ENCODE data around the gene SASH1. TPM values are rescaled to one million over a fixed set of nuclear protein-coding genes. Genes with fewer than 3 reads are reported as not detected.

SASH1 gene
- total RNA-seq, 6 experiments from 2014 or later = 66.0 to 91.4 (median 88.4) TPM

GRCh38 chr6:148551226-148551625 lies 208.6 kb downstream of the SASH1 start:
- DNase-seq = no peak
- Mint-ChIP-seq H3K27ac (no peak overlapping the region), H3K9me3 (peaks cover 12% of the 10 kb centered on the region), H3K4me1 (ENCODE audit: low read depth) (peaks cover 31% of the 10 kb centered on the region), H3K4me3 (no peak overlapping the region), H3K36me3 (ENCODE audit: low read depth) (peaks cover 53% of the 10 kb centered on the region), H3K27me3 (ENCODE audit: insufficient read depth) (peaks cover 2% of the 10 kb centered on the region)
- TF ChIP-seq, protein P1, sequence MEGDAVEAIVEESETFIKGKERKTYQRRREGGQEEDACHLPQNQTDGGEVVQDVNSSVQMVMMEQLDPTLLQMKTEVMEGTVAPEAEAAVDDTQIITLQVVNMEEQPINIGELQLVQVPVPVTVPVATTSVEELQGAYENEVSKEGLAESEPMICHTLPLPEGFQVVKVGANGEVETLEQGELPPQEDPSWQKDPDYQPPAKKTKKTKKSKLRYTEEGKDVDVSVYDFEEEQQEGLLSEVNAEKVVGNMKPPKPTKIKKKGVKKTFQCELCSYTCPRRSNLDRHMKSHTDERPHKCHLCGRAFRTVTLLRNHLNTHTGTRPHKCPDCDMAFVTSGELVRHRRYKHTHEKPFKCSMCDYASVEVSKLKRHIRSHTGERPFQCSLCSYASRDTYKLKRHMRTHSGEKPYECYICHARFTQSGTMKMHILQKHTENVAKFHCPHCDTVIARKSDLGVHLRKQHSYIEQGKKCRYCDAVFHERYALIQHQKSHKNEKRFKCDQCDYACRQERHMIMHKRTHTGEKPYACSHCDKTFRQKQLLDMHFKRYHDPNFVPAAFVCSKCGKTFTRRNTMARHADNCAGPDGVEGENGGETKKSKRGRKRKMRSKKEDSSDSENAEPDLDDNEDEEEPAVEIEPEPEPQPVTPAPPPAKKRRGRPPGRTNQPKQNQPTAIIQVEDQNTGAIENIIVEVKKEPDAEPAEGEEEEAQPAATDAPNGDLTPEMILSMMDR (IDR thresholded peaks at IDR 0.05) = no peak

GRCh38 chr6:148556410-148556809 lies 213.8 kb downstream of the SASH1 start:
- DNase-seq = no peak
- peaks cover 23% of the 10 kb centered on the region for H3K36me3 Mint-ChIP-seq (ENCODE audit: low read depth)
- H3K4me1 Mint-ChIP-seq (ENCODE audit: low read depth) = peaks cover 14% of the 10 kb centered on the region
- peaks cover 12% of the 10 kb centered on the region for H3K9me3 Mint-ChIP-seq
- H3K27me3 Mint-ChIP-seq (ENCODE audit: insufficient read depth) = peaks cover 7% of the 10 kb centered on the region
- H3K27ac Mint-ChIP-seq = no peak overlapping the region
- TF ChIP-seq, protein P1 (IDR thresholded peaks at IDR 0.05) = no peak
- H3K4me3 Mint-ChIP-seq = no peak overlapping the region

DNA sequence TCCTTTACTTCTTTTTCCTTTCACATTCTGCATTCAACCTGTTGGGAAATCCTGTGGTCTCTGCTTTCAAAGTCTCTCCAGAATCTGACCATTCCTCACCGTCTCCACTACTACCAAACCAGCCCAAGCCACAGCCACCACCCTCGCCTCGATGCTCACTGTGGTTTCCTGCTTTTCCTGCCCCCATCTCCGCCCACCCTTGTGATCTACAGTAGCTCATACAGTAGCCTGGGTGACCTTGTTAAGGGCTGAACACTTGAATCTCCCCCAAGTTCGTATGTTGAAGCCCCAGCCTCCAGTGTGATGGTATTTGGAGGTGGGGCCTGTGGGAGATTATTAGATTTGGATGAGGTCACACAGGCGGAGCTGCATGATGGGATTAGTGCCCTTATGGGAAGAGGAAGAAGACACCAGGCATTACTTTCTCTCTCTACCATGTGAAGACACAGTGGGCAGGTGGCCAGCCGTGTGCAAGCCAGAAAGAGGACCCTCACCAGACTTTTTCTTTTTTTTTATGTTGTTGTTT lies 215.2 kb downstream of the SASH1 start:
- TF ChIP-seq, protein P1 (IDR thresholded peaks at IDR 0.05) = no peak
- Mint-ChIP-seq H3K27ac (no peak overlapping the region), H3K27me3 (ENCODE audit: insufficient read depth) (peaks cover 7% of the 10 kb centered on the region), H3K4me1 (ENCODE audit: low read depth) (peaks cover 14% of the 10 kb centered on the region), H3K36me3 (ENCODE audit: low read depth) (peaks cover 13% of the 10 kb centered on the region), H3K4me3 (no peak overlapping the region), H3K9me3 (peaks cover 12% of the 10 kb centered on the region)
- DNase-seq = no peak

DNA sequence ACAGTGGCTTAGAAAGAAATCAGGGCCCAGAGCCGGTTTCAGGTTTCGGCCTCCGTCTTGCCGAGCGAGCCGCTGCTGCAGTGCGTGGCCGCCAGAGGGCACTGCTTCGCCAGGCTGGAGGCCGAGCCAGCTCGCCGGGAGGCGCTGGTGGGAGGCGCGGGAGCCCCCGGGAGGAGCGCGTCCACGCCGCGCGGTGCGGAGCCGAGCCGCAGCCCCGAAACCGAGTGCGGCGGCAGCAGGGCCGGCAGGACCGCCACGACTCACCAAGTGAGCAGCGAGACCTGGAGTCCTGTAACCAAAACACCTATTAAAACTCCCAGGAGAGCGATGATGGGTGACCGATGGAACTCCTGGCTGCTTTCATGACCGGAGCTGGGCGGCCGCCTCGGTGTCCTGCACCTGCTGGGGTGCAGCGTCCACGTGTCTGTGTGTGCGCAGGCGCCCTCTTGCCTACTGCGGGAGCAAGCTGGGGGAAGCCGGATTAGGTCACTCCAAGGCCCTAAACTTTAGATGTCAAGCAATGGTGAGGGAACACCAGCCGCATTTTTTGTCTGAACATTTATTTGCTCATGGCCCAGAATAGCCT lies 217.3 kb downstream of the SASH1 start:
- peaks cover 7% of the 10 kb centered on the region for H3K27me3 Mint-ChIP-seq (ENCODE audit: insufficient read depth)
- H3K4me1 Mint-ChIP-seq (ENCODE audit: low read depth) = peaks cover 14% of the 10 kb centered on the region

GRCh38 chr6:148561629-148562028 lies 219.0 kb downstream of the SASH1 start:
- Mint-ChIP-seq H3K27me3 (ENCODE audit: insufficient read depth) (peaks cover 4% of the 10 kb centered on the region), H3K4me3 (no peak overlapping the region)
- no peak for DNase-seq

More for the DNA sequence above, 217.3 kb downstream of the SASH1 start:
- H3K27ac Mint-ChIP-seq = no peak overlapping the region
- peak overlapping the region; percentile 52 for H3K4me3 Mint-ChIP-seq
- H3K9me3 Mint-ChIP-seq = no peaks in the 10 kb centered on the region
- no peaks in the 10 kb centered on the region for H3K36me3 Mint-ChIP-seq (ENCODE audit: low read depth)
- DNase-seq = peak; percentile 49
- TF ChIP-seq, protein P1 (IDR thresholded peaks at IDR 0.05) = peak; percentile 99

More at GRCh38 chr6:148561629-148562028, 219.0 kb downstream of the SASH1 start:
- H3K27ac Mint-ChIP-seq = no peak overlapping the region
- H3K9me3 Mint-ChIP-seq = no peaks in the 10 kb centered on the region
- no peaks in the 10 kb centered on the region for H3K36me3 Mint-ChIP-seq (ENCODE audit: low read depth)
- peaks cover 31% of the 10 kb centered on the region for H3K4me1 Mint-ChIP-seq (ENCODE audit: low read depth)
- TF ChIP-seq, protein P1 (IDR thresholded peaks at IDR 0.05) = no peak
